Frontal cortex (tissue), 1 donor: ENCODE measurements around the gene CNOT10. TPM values are rescaled to one million over a fixed set of nuclear protein-coding genes. Genes with fewer than 3 reads are reported as not detected.

Experiments used
- total RNA-seq: library from RNA; depleted of rRNA; stranded (reverse); fragments of >200 nt; gene quantifications from one replicate; pipeline ENCODE4 v1.2.3, GENCODE V29; 2014

CNOT10 gene
- total RNA-seq, 1 donor from 2014 or later: 47.7 TPM

Other genes with a start within 250 kb of the CNOT10 start
- gene CMTM6, start 182.3 kb upstream of the CNOT10 start, total RNA-seq: 24.9 TPM
- gene DYNC1LI1, start 114.3 kb upstream of the CNOT10 start, total RNA-seq: 110 TPM
- gene TRIM71, start 132.8 kb downstream of the CNOT10 start, total RNA-seq: 2.9 TPM